Esophagus squamous epithelium (tissue), 5 donors: ENCODE results near the gene STX1A. TPM values are rescaled to one million over a fixed set of nuclear protein-coding genes. Genes with fewer than 3 reads are reported as not detected.

Source experiments
- DNase-seq: peaks from one replicate; lab custom pipeline; 2025; lab: John Stamatoyannopoulos, UW
- H3K27ac ChIP-seq, 4 donors: fragments of 200-600 bp; sonication (generic); one replicate each; pipeline ENCODE4 v1.5.1; 2016 to 2019; ENCODE audit warnings: mild to moderate bottlenecking in 1 of 4
- H3K27me3 ChIP-seq, 4 donors: fragments of 200-600 bp; sonication (generic); 1 replicate in 3 of 4; 2 replicates in 1 of 4; pipeline versions ENCODE4 v1.5.1 to v1.6.0; 2017 to 2021; ENCODE audit warnings: antibody characterized with exemption in 1 of 4
- H3K36me3 ChIP-seq, 3 donors: fragments of 200-600 bp; sonication (generic); one replicate each; pipeline ENCODE4 v1.5.1; 2016 to 2019
- H3K4me1 ChIP-seq, 3 donors: fragments of 200-600 bp; sonication (generic); one replicate each; pipeline ENCODE4 v1.5.1; 2017 to 2019
- H3K4me3 ChIP-seq, 4 donors: fragments of 200-600 bp; sonication (generic); 1 replicate in 3 of 4; 2 replicates in 1 of 4; pipeline ENCODE4 v1.5.1; 2016 to 2019; ENCODE audit warnings: mild to moderate bottlenecking in 2 of 4, moderate library complexity in 1 of 4
- H3K9me3 ChIP-seq, 3 donors: fragments of 200-600 bp; sonication (generic); one replicate each; pipeline ENCODE4 v1.5.1; 2016 to 2019
- POLR2A ChIP-seq, 4 donors: fragments of 450-650 bp; IDR thresholded peaks; one replicate each; pipeline ENCODE4 v1.6.1; 2017; ENCODE audit warnings: antibody characterized with exemption in 4 of 4, mild to moderate bottlenecking in 4 of 4, moderate library complexity in 3 of 4
- WGBS, 2 donors: methylation state at CpG; one replicate each; pipeline ENCODE4 v1.1.5; 2018; 5-methylcytosine and 5-hydroxymethylcytosine counted together
- intact Hi-C: fragments of 100-400 bp; cut with DNase I; formaldehyde crosslinking; loops from one replicate; pipeline ENCODE4 v1.15.0; 2022
- total RNA-seq, 4 donors: library from RNA; depleted of rRNA; stranded (reverse); fragments of >200 nt; gene quantifications; one replicate each; pipeline ENCODE4 v1.1.0, GENCODE V29; 2016
- TF ChIP-seq, protein P1 (sequence below), 6 experiments: fragments of 450-650 bp in 4 of 6; fragments of 200-600 bp in 2 of 6; sonication (generic) in 2 of 6; IDR thresholded peaks; one replicate each; pipeline ENCODE4 v1.5.1; 2016 to 2019; ENCODE audit warnings: antibody characterized with exemption in 6 of 6, mild to moderate bottlenecking in 4 of 6, moderate library complexity in 4 of 6
- donor health status: DM: yes; HTN: yes; CAD: no.

STX1A gene
- total RNA-seq, 4 donors from 2014 or later = 0.94 to 4.0 (median 1.8) TPM

DNA sequence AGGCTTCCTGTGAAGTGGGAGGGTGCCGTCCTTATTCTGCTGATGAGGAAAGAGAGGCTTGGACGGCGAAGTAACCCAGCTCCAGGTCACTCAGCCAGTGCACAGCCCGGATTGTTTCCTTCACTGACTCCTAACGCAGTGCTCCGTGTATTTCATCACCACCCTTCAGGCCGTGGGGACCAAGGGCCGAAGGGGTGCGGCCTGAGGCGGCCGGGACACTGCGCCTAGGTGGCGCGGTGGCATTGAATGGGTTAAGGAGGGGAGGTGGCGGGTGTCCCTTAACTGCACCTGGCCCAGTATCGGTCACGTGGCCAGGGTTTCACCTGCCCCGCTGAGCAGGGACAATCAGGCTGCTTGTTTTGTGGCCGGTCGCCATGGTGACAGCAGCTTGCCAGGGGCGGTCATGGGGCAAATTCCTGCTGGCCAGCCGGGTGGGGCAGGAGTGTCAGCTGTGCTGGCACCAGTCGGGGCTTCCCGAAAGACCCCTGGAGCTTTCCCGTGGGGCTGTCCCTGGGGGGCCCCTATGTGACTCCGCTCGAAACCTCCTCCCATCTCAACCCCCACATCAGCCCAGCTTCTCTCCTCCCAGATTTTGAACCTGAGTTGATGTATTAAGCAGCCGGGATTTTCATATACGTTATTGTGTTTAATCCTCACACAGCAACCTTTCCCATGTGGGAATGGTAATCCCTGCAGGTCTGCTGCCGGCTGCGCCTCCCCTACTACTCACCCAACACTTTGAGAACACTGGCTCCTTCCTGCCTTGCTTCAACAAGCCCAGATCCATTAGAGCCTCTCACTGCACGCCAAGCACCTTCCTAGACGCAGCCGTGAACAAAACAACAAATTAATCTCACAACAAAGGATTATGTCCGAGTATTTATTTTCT, 23.5 kb upstream of the STX1A start:
- H3K4me1 ChIP-seq = peaks cover 11 to 70% (median 23%) of the 10 kb centered on the region in 3 donors
- intact Hi-C loops = no loop called here
- WGBS, 2 donors = 22 to 28% methylated on average over 12 to 18 of the region's 35 CpGs
- no peaks in the 10 kb centered on the region for H3K9me3 ChIP-seq
- peak overlapping the region; percentile 13 to 23 (median 15) for H3K4me3 ChIP-seq
- H3K27me3 ChIP-seq = no peaks in the 10 kb centered on the region
- TF ChIP-seq, protein P1, sequence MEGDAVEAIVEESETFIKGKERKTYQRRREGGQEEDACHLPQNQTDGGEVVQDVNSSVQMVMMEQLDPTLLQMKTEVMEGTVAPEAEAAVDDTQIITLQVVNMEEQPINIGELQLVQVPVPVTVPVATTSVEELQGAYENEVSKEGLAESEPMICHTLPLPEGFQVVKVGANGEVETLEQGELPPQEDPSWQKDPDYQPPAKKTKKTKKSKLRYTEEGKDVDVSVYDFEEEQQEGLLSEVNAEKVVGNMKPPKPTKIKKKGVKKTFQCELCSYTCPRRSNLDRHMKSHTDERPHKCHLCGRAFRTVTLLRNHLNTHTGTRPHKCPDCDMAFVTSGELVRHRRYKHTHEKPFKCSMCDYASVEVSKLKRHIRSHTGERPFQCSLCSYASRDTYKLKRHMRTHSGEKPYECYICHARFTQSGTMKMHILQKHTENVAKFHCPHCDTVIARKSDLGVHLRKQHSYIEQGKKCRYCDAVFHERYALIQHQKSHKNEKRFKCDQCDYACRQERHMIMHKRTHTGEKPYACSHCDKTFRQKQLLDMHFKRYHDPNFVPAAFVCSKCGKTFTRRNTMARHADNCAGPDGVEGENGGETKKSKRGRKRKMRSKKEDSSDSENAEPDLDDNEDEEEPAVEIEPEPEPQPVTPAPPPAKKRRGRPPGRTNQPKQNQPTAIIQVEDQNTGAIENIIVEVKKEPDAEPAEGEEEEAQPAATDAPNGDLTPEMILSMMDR (IDR thresholded peaks at IDR 0.05) = no peak
- TF ChIP-seq POLR2A (IDR thresholded peaks at IDR 0.05) = peak in 1 of 4 donors; percentile 29
- no peaks in the 10 kb centered on the region for H3K36me3 ChIP-seq
- no peak for DNase-seq
- H3K27ac ChIP-seq = peak overlapping the region; percentile 77 to 94 (median 88)

DNA sequence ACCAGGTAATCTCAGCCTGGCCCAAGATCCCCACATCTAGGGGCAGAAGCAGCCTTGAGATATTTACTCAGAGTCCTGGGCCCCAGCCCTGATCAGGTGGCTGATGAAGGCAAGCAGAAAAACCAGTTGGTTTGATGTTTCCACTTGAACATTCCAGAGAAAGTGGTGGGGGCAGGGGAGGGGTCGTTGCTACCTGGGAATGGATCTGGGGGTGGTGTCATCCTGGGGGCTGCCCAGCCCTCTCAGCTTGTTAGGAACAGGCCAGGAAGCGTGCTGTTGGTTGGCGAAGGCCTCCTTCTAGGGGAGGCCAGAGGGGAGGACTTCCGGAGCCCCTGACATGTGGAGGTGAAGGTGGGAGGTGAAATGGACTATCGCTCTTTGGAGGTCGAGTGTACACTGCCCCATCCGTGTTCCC, 22.9 kb upstream of the STX1A start:
- Histone ChIP-seq H3K4me1 (peaks cover 18 to 76% (median 23%) of the 10 kb centered on the region in 3 donors), H3K4me3 (peak overlapping the region in 3 of 4 donors; percentile 13 to 23 (median 15)), H3K27me3 (no peaks in the 10 kb centered on the region), H3K36me3 (peaks cover 0 to 3% (median 0%) of the 10 kb centered on the region in 3 donors), H3K27ac (peak overlapping the region; percentile 77 to 94 (median 88)), H3K9me3 (no peaks in the 10 kb centered on the region)
- intact Hi-C loops = no loop called here
- WGBS, 2 donors = 59 to 62% methylated on average over 3 to 5 of the region's 7 CpGs
- TF ChIP-seq, protein P1 (IDR thresholded peaks at IDR 0.05) = peak in 1 of 6 experiments; percentile 14
- TF ChIP-seq POLR2A (IDR thresholded peaks at IDR 0.05) = no peak
- no peak for DNase-seq

GRCh38 chr7:73741600-73741999, 22.1 kb upstream of the STX1A start:
- H3K27me3 ChIP-seq = no peaks in the 10 kb centered on the region
- intact Hi-C loops = no loop called here
- no peak for DNase-seq
- no peak for TF ChIP-seq POLR2A (IDR thresholded peaks at IDR 0.05)
- TF ChIP-seq, protein P1 (IDR thresholded peaks at IDR 0.05) = no peak
- no peaks in the 10 kb centered on the region for H3K9me3 ChIP-seq
- no peak overlapping the region for H3K4me3 ChIP-seq
- peaks cover 20 to 79% (median 23%) of the 10 kb centered on the region in 3 donors for H3K4me1 ChIP-seq
- H3K36me3 ChIP-seq = peaks cover 0 to 10% (median 2%) of the 10 kb centered on the region in 3 donors
- 95 to 98% methylated on average over 4 to 5 of the region's 5 CpGs for WGBS, 2 donors
- H3K27ac ChIP-seq = peak overlapping the region in 2 of 4 donors; percentile 93 to 94

GRCh38 chr7:73740771-73741170, 21.3 kb upstream of the STX1A start:
- no peak for DNase-seq
- TF ChIP-seq, protein P1 (IDR thresholded peaks at IDR 0.05) = no peak
- TF ChIP-seq POLR2A (IDR thresholded peaks at IDR 0.05) = no peak
- no peaks in the 10 kb centered on the region for H3K9me3 ChIP-seq
- peaks cover 20 to 72% (median 23%) of the 10 kb centered on the region in 3 donors for H3K4me1 ChIP-seq
- no peaks in the 10 kb centered on the region for H3K27me3 ChIP-seq
- peak overlapping the region in 3 of 4 donors; percentile 44 to 94 (median 93) for H3K27ac ChIP-seq
- H3K36me3 ChIP-seq = peaks cover 0 to 19% (median 7%) of the 10 kb centered on the region in 3 donors
- no peak overlapping the region for H3K4me3 ChIP-seq
- intact Hi-C loops = no loop called here
- 69 to 81% methylated on average over 5 of the region's 5 CpGs for WGBS, 2 donors

GRCh38 chr7:73740212-73740611, 20.7 kb upstream of the STX1A start:
- H3K27ac ChIP-seq = peak overlapping the region in 3 of 4 donors; percentile 44 to 94 (median 93)
- H3K9me3 ChIP-seq = no peaks in the 10 kb centered on the region
- peaks cover 23 to 75% (median 23%) of the 10 kb centered on the region in 3 donors for H3K4me1 ChIP-seq
- H3K27me3 ChIP-seq = no peaks in the 10 kb centered on the region
- H3K36me3 ChIP-seq = peaks cover 0 to 23% (median 7%) of the 10 kb centered on the region in 3 donors
- intact Hi-C loops = no loop called here
- DNase-seq = no peak
- H3K4me3 ChIP-seq = no peak overlapping the region
- TF ChIP-seq, protein P1 (IDR thresholded peaks at IDR 0.05) = no peak
- TF ChIP-seq POLR2A (IDR thresholded peaks at IDR 0.05) = no peak
- 86 to 91% methylated on average over 7 of the region's 7 CpGs for WGBS, 2 donors
